ENCODE measurements around the gene HSPB1. TPM values are rescaled to one million over a fixed set of nuclear protein-coding genes. Genes with fewer than 3 reads are reported as not detected.
A peak's percentile ranks its signal among the peaks of the same experiment; 100 is the strongest.
"Not testable (repeated sequence)": the region's sequence is repeated elsewhere in the genome, so short reads cannot be mapped to it uniquely, and the experiment has no call there.

Gene HSPB1
- total RNA-seq, 1 experiment from 2014 or later: 202 TPM

DNA sequence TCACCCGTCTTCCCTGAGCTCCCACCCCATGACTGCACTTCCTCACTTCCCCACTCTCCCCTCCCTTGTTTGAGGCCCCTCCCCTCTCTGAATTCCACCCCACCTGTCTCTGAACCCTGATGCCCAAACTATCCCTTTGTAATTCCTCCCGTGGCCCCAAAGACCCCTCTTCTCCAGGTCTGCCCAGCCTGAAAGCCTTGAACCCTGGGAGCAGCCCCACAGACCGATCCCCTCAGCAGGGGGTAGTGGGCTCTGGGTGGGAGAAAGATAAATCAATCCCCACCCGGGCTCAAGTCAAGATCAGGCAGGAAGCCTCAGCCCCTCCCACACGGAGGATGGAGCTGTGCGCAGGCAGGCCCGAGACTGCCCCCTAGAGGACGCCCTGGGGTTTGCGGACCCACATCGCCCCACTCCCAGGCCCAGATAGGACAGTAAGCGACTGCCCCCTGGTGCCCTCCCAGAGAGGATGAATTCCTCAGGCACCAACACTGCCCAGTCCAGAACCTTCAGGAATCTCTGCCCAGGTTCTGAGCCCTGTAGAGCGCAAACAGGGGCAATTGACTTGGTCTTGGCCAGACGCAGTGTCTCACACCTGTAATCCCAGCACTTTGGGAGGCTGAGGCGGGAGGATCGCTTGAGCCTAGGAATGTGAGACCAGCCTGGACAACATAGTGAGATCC is 11.7 kb downstream of the HSPB1 start:
- Mint-ChIP-seq H3K4me1 (peaks cover 23% of the 10 kb centered on the region), H3K4me3 (peak overlapping the region; percentile 69), H3K27ac (no peak overlapping the region), H3K9me3 (no peaks in the 10 kb centered on the region), H3K27me3 (ENCODE audit: low read depth) (no peaks in the 10 kb centered on the region), H3K36me3 (no peaks in the 10 kb centered on the region; the same call in 1 of the 2 replicates)
- DNase-seq (ENCODE audit: low spot score) (peak; percentile 99), ATAC-seq (peak; percentile 60)
- 0 out of 2 replicates have a peak, but pooled peaks have one; percentile 62 for TF ChIP-seq ARID4B (CRISPR knock-in tag; IDR thresholded peaks at IDR 0.05; ENCODE audit: borderline replicate concordance)
- TF ChIP-seq, protein P1, sequence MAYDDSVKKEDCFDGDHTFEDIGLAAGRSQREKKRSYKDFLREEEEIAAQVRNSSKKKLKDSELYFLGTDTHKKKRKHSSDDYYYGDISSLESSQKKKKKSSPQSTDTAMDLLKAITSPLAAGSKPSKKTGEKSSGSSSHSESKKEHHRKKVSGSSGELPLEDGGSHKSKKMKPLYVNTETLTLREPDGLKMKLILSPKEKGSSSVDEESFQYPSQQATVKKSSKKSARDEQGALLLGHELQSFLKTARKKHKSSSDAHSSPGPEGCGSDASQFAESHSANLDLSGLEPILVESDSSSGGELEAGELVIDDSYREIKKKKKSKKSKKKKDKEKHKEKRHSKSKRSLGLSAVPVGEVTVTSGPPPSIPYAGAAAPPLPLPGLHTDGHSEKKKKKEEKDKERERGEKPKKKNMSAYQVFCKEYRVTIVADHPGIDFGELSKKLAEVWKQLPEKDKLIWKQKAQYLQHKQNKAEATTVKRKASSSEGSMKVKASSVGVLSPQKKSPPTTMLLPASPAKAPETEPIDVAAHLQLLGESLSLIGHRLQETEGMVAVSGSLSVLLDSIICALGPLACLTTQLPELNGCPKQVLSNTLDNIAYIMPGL (CRISPR knock-in tag; IDR thresholded peaks at IDR 0.05): 0 out of 2 replicates have a peak, but pooled peaks have one; percentile 65
- peak; percentile 48; the same call in 1 of the 2 replicates for TF ChIP-seq GABPB1 (CRISPR knock-in tag; IDR thresholded peaks at IDR 0.05)
- no peak for TF ChIP-seq ATF2 (CRISPR knock-in tag; IDR thresholded peaks at IDR 0.05; ENCODE audit: borderline replicate concordance, low read depth)
- TF ChIP-seq CTCF (IDR thresholded peaks at IDR 0.05): peak; percentile 98
- TF ChIP-seq, protein P2, sequence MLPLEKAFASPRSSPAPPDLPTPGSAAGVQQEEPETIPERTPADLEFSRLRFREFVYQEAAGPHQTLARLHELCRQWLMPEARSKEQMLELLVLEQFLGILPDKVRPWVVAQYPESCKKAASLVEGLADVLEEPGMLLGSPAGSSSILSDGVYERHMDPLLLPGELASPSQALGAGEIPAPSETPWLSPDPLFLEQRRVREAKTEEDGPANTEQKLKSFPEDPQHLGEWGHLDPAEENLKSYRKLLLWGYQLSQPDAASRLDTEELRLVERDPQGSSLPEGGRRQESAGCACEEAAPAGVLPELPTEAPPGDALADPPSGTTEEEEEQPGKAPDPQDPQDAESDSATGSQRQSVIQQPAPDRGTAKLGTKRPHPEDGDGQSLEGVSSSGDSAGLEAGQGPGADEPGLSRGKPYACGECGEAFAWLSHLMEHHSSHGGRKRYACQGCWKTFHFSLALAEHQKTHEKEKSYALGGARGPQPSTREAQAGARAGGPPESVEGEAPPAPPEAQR (CRISPR knock-in tag; IDR thresholded peaks at IDR 0.05): no peak
- peak; percentile 73; the same call in 1 of the 2 replicates for TF ChIP-seq ETV6 (CRISPR knock-in tag; IDR thresholded peaks at IDR 0.05)
- peak; percentile 91 for TF ChIP-seq GTF2I (CRISPR knock-in tag; conservative IDR thresholded peaks at IDR 0.05)
- TF ChIP-seq CREB1 (CRISPR knock-in tag; IDR thresholded peaks at IDR 0.05): 0 out of 2 replicates have a peak, but pooled peaks have one; percentile 41
- TF ChIP-seq ZNF121 (CRISPR knock-in tag; IDR thresholded peaks at IDR 0.05): peak; percentile 99
- TF ChIP-seq, protein P3, sequence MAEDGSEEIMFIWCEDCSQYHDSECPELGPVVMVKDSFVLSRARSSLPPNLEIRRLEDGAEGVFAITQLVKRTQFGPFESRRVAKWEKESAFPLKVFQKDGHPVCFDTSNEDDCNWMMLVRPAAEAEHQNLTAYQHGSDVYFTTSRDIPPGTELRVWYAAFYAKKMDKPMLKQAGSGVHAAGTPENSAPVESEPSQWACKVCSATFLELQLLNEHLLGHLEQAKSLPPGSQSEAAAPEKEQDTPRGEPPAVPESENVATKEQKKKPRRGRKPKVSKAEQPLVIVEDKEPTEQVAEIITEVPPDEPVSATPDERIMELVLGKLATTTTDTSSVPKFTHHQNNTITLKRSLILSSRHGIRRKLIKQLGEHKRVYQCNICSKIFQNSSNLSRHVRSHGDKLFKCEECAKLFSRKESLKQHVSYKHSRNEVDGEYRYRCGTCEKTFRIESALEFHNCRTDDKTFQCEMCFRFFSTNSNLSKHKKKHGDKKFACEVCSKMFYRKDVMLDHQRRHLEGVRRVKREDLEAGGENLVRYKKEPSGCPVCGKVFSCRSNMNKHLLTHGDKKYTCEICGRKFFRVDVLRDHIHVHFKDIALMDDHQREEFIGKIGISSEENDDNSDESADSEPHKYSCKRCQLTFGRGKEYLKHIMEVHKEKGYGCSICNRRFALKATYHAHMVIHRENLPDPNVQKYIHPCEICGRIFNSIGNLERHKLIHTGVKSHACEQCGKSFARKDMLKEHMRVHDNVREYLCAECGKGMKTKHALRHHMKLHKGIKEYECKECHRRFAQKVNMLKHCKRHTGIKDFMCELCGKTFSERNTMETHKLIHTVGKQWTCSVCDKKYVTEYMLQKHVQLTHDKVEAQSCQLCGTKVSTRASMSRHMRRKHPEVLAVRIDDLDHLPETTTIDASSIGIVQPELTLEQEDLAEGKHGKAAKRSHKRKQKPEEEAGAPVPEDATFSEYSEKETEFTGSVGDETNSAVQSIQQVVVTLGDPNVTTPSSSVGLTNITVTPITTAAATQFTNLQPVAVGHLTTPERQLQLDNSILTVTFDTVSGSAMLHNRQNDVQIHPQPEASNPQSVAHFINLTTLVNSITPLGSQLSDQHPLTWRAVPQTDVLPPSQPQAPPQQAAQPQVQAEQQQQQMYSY (CRISPR knock-in tag; IDR thresholded peaks at IDR 0.05): peak; percentile 64
- peak; percentile 87 for TF ChIP-seq SP1 (CRISPR knock-in tag; conservative IDR thresholded peaks at IDR 0.05)
- TF ChIP-seq TEAD1 (CRISPR knock-in tag; IDR thresholded peaks at IDR 0.05): peak; percentile 94
- TF ChIP-seq ZNF138 (CRISPR knock-in tag; conservative IDR thresholded peaks at IDR 0.05): no peak
- ChIA-PET CTCF (interaction anchor here (0.5 to 4.3 kb wide), 48 partner anchors 9 to 449 kb away, joined by 3 to 90 read pairs (median 5); partner anchors contain the start of genes HSPB1, MDH2, SRRM3 and STYXL1), POLR2A (interaction anchor here (0.7 to 1.3 kb wide), 10 partner anchors 11 to 147 kb away, joined by 3 to 7 read pairs (median 3); no protein-coding TSS in a partner anchor)

DNA sequence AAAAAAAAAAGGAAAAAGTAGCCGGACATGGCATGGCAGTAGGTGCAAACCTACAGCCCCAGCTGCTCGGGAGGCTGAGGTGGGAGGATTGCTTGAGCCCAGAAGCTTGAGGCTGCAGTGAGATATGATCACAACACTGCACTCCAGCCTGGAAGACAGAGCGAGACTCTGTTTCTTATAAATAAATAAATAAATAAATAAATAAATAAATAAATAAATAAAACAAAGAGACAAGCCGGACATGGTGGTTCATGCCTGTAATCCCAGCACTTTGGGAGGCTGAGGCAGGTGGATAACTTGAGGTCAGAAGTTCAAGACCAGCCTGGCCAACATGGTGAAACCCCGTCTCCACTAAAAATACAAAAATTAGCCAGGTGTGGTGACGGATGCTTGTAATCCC is 12.3 kb downstream of the HSPB1 start:
- POLR2A ChIA-PET: interaction anchor here (0.7 to 1.3 kb wide), 8 partner anchors 11 to 148 kb away, joined by 3 to 7 read pairs (median 4); no protein-coding TSS in a partner anchor
- H3K4me3 Mint-ChIP-seq; H3K27me3 Mint-ChIP-seq (ENCODE audit: low read depth); ATAC-seq; DNase-seq (ENCODE audit: low spot score); H3K27ac Mint-ChIP-seq; H3K36me3 Mint-ChIP-seq; H3K9me3 Mint-ChIP-seq: not testable (repeated sequence)
- CTCF ChIA-PET: interaction anchor here (0.7 to 4.3 kb wide), 36 partner anchors 11 to 322 kb away, joined by 3 to 90 read pairs (median 6); partner anchors contain the start of genes HSPB1, MDH2, SRRM3 and STYXL1
- peaks cover 24% of the 10 kb centered on the region for H3K4me1 Mint-ChIP-seq

Measured in WTC11 (cell line).